Inferior parietal cortex (tissue), 1 donor: Measurements from ENCODE around the gene PRMT1.
A peak's percentile ranks its signal among the peaks of the same experiment; 100 is the strongest.

Experiments
- DNase-seq: peaks from one replicate; pipeline ENCODE4 v3.0.0-alpha.2; 2016; ENCODE audit errors: extremely low spot score

The PRMT1 gene

GRCh38 chr19:49667473-49667872 lies 9.6 kb upstream of the PRMT1 start:
- DNase-seq = no peak

GRCh38 chr19:49669516-49669915 lies 7.6 kb upstream of the PRMT1 start:
- no peak for DNase-seq

- DNase-seq = peak; percentile 75
Observed at GRCh38 chr19:49672131-49672919, 4.7 kb upstream of the PRMT1 start.

GRCh38 chr19:49676136-49676783 lies 811 bp upstream of the PRMT1 start:
- DNase-seq = no peak

GRCh38 chr19:49676784-49677230 lies 264 bp upstream of the PRMT1 start:
- DNase-seq = peak; percentile 100

GRCh38 chr19:49677901-49678674 lies 1.0 kb downstream of the PRMT1 start:
- no peak for DNase-seq

GRCh38 chr19:49678985-49679770 lies 2.1 kb downstream of the PRMT1 start:
- DNase-seq = no peak

- no peak for DNase-seq
Observed at GRCh38 chr19:49679771-49680413, 2.8 kb downstream of the PRMT1 start.

- peak; percentile 87 for DNase-seq
Observed at GRCh38 chr19:49680421-49681351, 3.6 kb downstream of the PRMT1 start.

GRCh38 chr19:49681830-49682229 lies 4.8 kb downstream of the PRMT1 start:
- DNase-seq = no peak

- DNase-seq = no peak
Observed at GRCh38 chr19:49682274-49682673, 5.2 kb downstream of the PRMT1 start.

GRCh38 chr19:49683814-49684250 lies 6.8 kb downstream of the PRMT1 start:
- no peak for DNase-seq

GRCh38 chr19:49684251-49684982 lies 7.3 kb downstream of the PRMT1 start:
- no peak for DNase-seq

GRCh38 chr19:49684983-49685553 lies 8.0 kb downstream of the PRMT1 start:
- DNase-seq = no peak

GRCh38 chr19:49685845-49686332 lies 8.8 kb downstream of the PRMT1 start:
- DNase-seq = no peak

- no peak for DNase-seq
Observed at GRCh38 chr19:49686503-49687088, 9.5 kb downstream of the PRMT1 start.

GRCh38 chr19:49687150-49687549 lies 10.1 kb downstream of the PRMT1 start:
- no peak for DNase-seq

GRCh38 chr19:49687566-49688316 lies 10.7 kb downstream of the PRMT1 start:
- no peak for DNase-seq
